GM12891 (cell line): ENCODE measurements around the gene GANC.

ENCODE experiments used
- DNase-seq: peaks from one replicate; pipeline ENCODE4 v3.0.0; 2011; ENCODE audit warnings: low spot score; ENCODE audit not compliant: insufficient read length
- FAIRE-seq: peaks from 2 replicates; lab custom pipeline; 2011; peaks lifted over from hg19 to GRCh38; lab: Jason Lieb, UNC
- PAX5 ChIP-seq: IDR thresholded peaks from 2 replicates; pipeline ENCODE4 v1.6.1; 2011; ENCODE audit warnings: low read length, moderate library complexity, mild to moderate bottlenecking; ENCODE audit not compliant: insufficient read depth, severe bottlenecking
- POLR2A ChIP-seq: IDR thresholded peaks from 2 replicates; pipeline ENCODE4 v1.6.1; 2011; ENCODE audit warnings: low read depth, low read length, control low read depth
- POLR2AphosphoS5 ChIP-seq: IDR thresholded peaks from 2 replicates; pipeline ENCODE4 v1.6.1; 2011; ENCODE audit warnings: low read depth, low read length, control low read depth
- POU2F2 ChIP-seq: IDR thresholded peaks from 2 replicates; pipeline ENCODE4 v1.6.1; 2011; ENCODE audit warnings: low read depth, mild to moderate bottlenecking, control low read depth, low read length, moderate library complexity
- SPI1 ChIP-seq: IDR thresholded peaks from 2 replicates; pipeline ENCODE4 v1.6.1; 2011; ENCODE audit warnings: low read depth, low read length, control low read depth
- TAF1 ChIP-seq: IDR thresholded peaks from 2 replicates; pipeline ENCODE4 v1.6.1; 2011; ENCODE audit warnings: low read depth, low read length, control low read depth

The GANC gene

DNA sequence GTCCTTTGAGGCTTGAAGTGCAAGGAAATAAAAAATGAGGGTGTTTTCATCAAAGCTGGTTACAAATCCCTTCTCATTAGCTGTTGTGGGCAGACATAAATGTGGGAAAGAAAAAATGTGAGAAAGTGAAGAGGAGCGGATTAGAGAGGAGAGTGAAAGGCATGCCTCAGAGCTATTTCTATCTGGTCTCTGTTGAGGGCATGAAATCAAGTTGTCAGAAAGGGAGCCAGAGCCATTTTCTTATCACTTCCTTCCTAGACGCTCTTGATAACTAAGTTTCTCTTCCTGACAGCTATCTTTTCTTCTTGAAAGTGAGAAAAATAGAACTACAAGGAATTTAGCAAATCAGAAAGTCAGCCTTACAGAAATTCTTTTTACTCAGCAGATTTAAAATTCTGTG is 65.5 kb downstream of the GANC start:
- TF ChIP-seq POU2F2: no peak
- TF ChIP-seq TAF1: no peak
- DNase-seq (no peak), FAIRE-seq (no peak)

DNA sequence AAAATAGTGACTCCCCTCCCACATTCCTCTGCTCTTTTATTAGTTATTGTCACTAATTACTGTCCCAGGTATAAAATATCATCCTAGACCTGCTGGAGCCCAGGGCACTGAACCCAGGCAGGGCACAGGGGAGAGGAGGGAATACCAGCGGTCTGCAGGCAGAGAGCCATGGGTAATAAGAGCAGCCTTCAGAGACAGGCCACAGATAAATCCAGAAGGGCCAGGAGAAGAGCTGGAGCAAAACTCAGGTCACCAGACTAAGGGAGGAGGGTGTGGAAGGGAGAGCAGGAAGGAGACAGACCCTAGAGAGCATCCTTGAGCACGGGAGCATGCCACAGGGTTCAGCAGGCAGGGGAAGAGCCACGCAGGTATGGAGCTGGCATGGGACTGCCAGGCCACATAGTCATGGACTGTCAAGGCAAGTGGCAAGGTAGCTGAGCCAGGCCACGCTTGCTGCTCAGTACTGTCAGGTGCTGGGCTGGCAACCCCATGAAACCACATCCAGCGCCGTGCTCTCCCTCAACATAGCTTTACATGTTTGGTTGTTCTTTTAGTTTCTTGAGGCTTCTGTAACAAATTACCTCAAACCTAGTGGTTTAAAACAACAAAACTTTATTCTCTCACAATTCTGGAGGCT is 70.7 kb downstream of the GANC start:
- TF ChIP-seq SPI1 (no peak), PAX5 (no peak), POLR2A (no peak), POU2F2 (no peak)
- DNase-seq (no peak), FAIRE-seq (no peak)

DNA sequence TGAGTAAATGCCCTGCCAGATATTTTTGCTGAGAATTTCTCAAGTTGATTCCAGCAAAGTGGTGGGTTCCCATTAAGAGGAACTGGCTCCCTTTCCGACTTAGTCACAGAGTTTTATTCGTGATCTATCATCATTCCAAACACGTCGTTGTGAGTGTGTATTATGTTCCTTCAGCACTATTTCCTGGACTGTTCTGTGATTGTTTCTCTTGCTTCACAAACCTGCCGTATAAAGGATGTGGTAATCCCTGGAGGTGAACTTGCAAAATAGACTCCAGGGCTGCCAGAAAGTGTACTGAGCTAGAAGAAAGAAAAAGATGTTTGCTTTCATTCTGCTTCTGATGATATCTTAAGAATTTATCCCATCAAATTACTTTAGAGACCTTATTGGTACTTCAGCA is 71.8 kb downstream of the GANC start:
- no peak for DNase-seq

DNA sequence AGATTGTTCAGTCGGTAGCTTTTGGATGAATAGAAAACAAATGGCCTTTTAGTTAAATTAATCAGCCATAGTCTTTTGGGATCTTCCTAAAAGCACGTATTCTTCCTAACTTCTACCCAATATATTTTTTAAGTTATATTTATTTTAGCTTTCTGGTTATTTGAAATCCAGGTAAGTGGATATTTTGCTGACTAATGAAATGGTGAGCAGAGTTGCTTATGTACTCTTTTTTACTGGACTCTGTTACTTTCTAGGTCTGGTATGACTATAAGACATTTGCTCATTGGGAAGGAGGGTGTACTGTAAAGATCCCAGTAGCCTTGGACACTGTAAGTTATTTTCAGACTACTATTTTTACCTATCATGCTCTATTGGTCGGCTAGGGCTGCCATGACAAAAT is 72.5 kb downstream of the GANC start:
- TF ChIP-seq TAF1: no peak
- no peak for TF ChIP-seq POU2F2
- no peak for TF ChIP-seq PAX5
- no peak for TF ChIP-seq POLR2AphosphoS5
- TF ChIP-seq SPI1: no peak
- TF ChIP-seq POLR2A: no peak
- no peak for FAIRE-seq
- DNase-seq: no peak

More for the DNA sequence above, 71.8 kb downstream of the GANC start:
- FAIRE-seq: no peak
- TF ChIP-seq TAF1 (no peak), POLR2A (no peak), POU2F2 (no peak), POLR2AphosphoS5 (no peak), PAX5 (no peak), SPI1 (no peak)

DNA sequence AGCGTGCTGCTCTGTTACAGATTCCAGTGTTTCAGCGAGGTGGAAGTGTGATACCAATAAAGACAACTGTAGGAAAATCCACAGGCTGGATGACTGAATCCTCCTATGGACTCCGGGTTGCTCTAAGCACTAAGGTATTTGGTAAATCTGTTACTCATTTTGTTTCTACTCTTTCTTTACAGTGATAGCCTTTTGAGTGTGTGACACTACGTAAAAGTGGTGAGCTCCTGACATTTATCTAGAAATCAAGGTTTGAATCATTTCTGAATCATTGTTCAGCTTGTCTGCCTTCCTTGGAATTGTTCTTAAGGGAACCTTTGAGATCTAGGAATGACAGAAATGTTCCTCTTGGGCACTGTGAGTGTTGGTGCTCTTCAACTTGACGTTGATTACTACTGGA is 75.1 kb downstream of the GANC start:
- no peak for TF ChIP-seq PAX5
- no peak for TF ChIP-seq POU2F2
- no peak for TF ChIP-seq POLR2AphosphoS5
- no peak for TF ChIP-seq POLR2A
- TF ChIP-seq TAF1: no peak
- no peak for TF ChIP-seq SPI1
- no peak for FAIRE-seq
- DNase-seq: no peak

DNA sequence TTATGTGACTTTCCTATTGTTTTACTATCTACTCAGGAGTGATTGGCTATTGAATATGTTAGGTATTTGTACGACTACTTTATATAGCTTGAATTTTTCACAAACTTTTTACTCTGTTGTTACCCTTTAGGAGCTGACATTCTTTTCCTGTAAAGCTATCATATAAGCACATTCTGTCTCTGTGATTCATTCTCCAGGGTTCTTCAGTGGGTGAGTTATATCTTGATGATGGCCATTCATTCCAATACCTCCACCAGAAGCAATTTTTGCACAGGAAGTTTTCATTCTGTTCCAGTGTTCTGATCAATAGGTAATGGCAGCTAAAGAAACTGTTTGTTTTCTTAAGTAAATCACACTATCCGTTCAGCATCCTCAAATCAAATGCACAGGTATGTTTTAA is 76.2 kb downstream of the GANC start:
- DNase-seq (no peak), FAIRE-seq (no peak)
- TF ChIP-seq SPI1 (no peak), PAX5 (no peak), TAF1 (no peak), POLR2AphosphoS5 (no peak), POLR2A (no peak), POU2F2 (no peak)

DNA sequence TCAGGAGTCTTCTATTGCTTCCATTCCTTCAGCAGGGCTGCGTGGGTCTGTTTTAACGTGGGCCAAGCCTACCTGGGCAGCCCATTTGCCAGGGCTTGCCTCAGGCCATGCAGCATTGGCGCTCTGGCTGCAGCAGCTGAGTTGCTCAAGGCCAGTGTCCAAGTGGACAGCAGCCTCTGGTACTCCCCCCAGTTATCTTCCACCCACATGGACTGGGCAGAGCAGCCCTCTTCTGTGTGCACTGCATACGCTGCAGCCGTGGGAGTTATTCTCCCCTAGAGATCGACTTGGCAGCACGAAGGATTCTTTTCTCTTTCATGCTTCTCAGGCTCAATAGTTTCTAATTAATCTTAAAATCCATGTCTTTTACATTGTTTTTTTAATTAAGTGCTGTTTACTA is 79.4 kb downstream of the GANC start:
- no peak for DNase-seq
- TF ChIP-seq POU2F2: no peak
- no peak for TF ChIP-seq PAX5
- no peak for TF ChIP-seq POLR2AphosphoS5
- no peak for TF ChIP-seq SPI1
- no peak for TF ChIP-seq TAF1
- no peak for TF ChIP-seq POLR2A
- FAIRE-seq: no peak

DNA sequence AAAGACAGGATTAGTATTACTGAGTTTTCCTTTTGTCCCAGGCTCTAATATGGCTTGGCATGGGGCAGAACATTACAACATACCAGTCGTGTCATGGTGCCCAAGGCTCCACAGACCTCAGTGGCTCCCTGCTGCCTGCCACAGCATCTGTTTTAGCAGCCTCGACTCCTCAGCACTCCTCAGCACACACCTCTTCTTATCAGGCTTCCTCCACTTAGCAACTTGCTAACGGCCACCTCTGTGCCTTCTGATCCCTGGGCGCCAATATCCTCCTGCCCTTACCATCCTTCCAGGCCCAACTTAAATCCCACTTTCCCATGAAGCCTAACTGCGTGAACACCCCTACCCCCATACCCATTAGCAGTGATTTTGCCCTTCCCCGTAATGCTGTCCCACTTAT is 80.1 kb downstream of the GANC start:
- FAIRE-seq (no peak), DNase-seq (no peak)
- no peak for TF ChIP-seq SPI1
- no peak for TF ChIP-seq PAX5
- no peak for TF ChIP-seq POLR2AphosphoS5
- TF ChIP-seq POLR2A: no peak
- TF ChIP-seq POU2F2: no peak
- no peak for TF ChIP-seq TAF1

DNA sequence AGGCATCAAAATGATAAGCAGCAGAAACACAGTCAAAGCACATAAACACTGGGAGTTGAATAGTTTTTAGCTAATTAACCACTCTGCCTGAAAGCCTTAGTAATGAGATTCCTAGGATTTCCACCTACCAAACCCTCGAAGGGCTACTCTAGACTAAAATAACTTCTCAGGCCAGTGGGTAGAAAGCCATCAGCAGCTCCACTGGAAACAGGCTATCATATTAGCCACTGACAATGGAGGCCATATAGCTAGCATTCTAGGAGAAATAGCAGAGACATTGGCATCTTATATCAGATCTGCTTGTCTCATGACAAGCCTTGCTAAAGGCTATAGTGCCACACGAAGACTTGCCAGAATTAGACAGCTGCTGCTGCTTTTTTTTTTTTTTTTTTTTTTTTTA is 81.8 kb downstream of the GANC start:
- FAIRE-seq: no peak
- no peak for DNase-seq
- TF ChIP-seq POLR2AphosphoS5 (no peak), TAF1 (no peak), PAX5 (no peak), SPI1 (no peak), POLR2A (no peak)

DNA sequence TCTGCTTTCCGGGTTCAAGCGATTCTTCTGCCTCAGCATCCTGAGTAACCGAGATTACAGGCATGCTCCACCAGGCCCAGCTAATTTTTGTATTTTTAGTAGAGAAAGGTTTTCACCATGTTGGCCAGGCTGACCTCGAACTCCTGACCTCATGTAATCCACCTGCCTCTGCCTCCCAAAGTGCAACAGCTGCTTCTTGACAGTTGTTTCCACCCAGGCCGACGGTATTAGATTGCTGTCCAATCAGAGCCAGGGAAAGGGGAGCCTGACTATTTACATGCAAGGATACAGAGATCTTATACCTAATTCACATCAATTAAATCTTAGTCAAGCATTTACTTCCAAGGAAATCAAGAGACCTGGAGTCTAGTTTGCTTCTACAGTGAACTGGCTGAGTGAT is 82.3 kb downstream of the GANC start:
- FAIRE-seq: no peak
- no peak for TF ChIP-seq POLR2AphosphoS5
- TF ChIP-seq POLR2A: no peak
- TF ChIP-seq TAF1: no peak
- no peak for TF ChIP-seq PAX5
- no peak for TF ChIP-seq SPI1
- no peak for TF ChIP-seq POU2F2
- no peak for DNase-seq
